ENCODE measurements around the gene DERA.
A peak's percentile ranks its signal among the peaks of the same experiment; 100 is the strongest.

Gene DERA

DNA sequence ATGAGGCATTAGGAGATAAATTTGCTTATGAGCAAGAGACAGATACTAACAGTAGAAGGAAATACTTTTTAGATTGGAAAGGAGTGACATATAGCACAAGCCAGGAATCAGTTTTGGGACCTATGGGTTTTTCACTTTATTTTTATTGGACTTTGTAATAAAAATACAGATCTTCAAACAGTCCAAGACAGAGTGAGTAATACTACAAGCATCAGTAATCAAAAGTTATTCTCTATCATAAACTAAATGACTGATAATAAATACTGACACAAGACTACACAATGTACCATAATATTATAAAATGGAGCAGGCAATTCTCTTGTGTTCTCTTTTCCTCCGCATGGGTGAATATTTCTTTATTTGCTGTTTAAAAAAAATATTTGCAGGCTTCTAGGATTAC is 85.8 kb downstream of the DERA start:
- H3K36me3 ChIP-seq (ENCODE audit: control insufficient read depth in 4 of 4, insufficient read depth in 4 of 4, low read length in 3 of 4): peaks cover 0 to 8% (median 2%) of the 10 kb centered on the region in 4 experiments
- H3K9me3 ChIP-seq (ENCODE audit: control extremely low read depth in 1 of 5, control insufficient read depth in 4 of 5, insufficient read depth in 2 of 5, low read depth in 1 of 5, low read length in 4 of 5): no peaks in the 10 kb centered on the region
- no peak overlapping the region for H3K4me3 ChIP-seq (ENCODE audit: control insufficient read depth in 1 of 7, extremely low read depth in 1 of 7, insufficient read depth in 4 of 7, low read depth in 2 of 7, low read length in 6 of 7)
- ChIA-PET CTCF (no interaction called here), POLR2A (no interaction called here)
- no peaks in the 10 kb centered on the region for H3K4me1 ChIP-seq (ENCODE audit: control extremely low read depth in 1 of 4, control insufficient read depth in 4 of 4, insufficient read depth in 4 of 4, low read length in 3 of 4)
- H3K27ac ChIP-seq (ENCODE audit: insufficient read depth in 1 of 2, low read depth in 1 of 2, low read length in 2 of 2, poor library complexity in 1 of 2, severe bottlenecking in 2 of 2): no peak overlapping the region
- no peak for DNase-seq
- H3K27me3 ChIP-seq (replicated peaks in 2 of 5; ENCODE audit: control insufficient read depth in 4 of 5, insufficient read depth in 5 of 5, low read length in 4 of 5): no peaks in the 10 kb centered on the region
- no CpG with 5 or more reads among the region's 1 CpG for WGBS (ENCODE audit: insufficient coverage)

DNA sequence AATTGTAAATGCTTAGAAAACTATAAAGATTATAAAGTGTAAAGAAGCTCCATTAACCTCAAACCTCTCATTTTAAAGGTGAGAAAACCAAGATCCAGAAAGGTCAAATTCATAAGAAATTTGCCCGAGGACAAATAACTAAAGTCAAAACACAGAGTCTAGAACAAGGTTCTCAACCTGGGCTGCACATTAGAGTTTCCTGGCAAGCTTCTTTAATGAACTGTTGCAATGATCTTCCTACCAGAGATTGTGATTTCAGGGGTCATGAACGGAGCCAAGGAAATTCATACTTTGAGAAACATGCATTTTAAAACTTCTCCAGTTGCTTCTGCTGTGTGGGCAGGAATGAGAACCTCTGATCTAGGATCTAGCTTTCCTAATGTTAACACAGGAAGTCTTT is 86.8 kb downstream of the DERA start:
- Histone ChIP-seq H3K36me3 (ENCODE audit: control insufficient read depth in 4 of 4, insufficient read depth in 4 of 4, low read length in 3 of 4) (peaks cover 0 to 4% (median under 1%) of the 10 kb centered on the region in 4 experiments), H3K27me3 (replicated peaks in 2 of 5; ENCODE audit: control insufficient read depth in 4 of 5, insufficient read depth in 5 of 5, low read length in 4 of 5) (no peaks in the 10 kb centered on the region), H3K27ac (ENCODE audit: insufficient read depth in 1 of 2, low read depth in 1 of 2, low read length in 2 of 2, poor library complexity in 1 of 2, severe bottlenecking in 2 of 2) (no peak overlapping the region), H3K4me1 (ENCODE audit: control extremely low read depth in 1 of 4, control insufficient read depth in 4 of 4, insufficient read depth in 4 of 4, low read length in 3 of 4) (no peaks in the 10 kb centered on the region), H3K9me3 (ENCODE audit: control extremely low read depth in 1 of 5, control insufficient read depth in 4 of 5, insufficient read depth in 2 of 5, low read depth in 1 of 5, low read length in 4 of 5) (no peaks in the 10 kb centered on the region), H3K4me3 (ENCODE audit: control insufficient read depth in 1 of 7, extremely low read depth in 1 of 7, insufficient read depth in 4 of 7, low read depth in 2 of 7, low read length in 6 of 7) (no peak overlapping the region)
- POLR2A ChIA-PET: no interaction called here
- DNase-seq: no peak
- WGBS (ENCODE audit: insufficient coverage): 95% methylated on average over 2 of the region's 2 CpGs
- CTCF ChIA-PET: no interaction called here

DNA sequence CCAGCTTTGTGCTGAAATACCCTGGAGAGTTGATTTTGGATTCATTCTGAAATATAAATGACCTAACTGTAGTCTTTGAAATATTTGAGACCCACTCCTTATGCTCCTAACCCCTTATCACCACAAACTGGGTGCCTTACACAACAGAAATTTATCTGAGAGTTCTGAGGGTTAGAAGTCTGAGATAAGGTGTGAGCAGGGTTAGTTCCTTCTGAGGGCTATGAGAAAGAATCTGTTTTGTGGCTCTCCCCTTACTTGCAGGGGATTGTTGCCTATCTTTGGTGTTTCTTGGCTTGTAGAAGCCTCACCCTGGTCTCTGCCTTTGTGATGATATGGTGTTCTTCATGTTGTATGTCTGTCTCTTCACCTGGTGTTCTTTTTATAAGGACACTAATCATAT is 91.7 kb downstream of the DERA start:
- ChIA-PET POLR2A (no interaction called here), CTCF (no interaction called here)
- Histone ChIP-seq H3K4me1 (ENCODE audit: control extremely low read depth in 1 of 4, control insufficient read depth in 4 of 4, insufficient read depth in 4 of 4, low read length in 3 of 4) (no peaks in the 10 kb centered on the region), H3K9me3 (ENCODE audit: control extremely low read depth in 1 of 5, control insufficient read depth in 4 of 5, insufficient read depth in 2 of 5, low read depth in 1 of 5, low read length in 4 of 5) (no peaks in the 10 kb centered on the region), H3K36me3 (ENCODE audit: control insufficient read depth in 4 of 4, insufficient read depth in 4 of 4, low read length in 3 of 4) (peaks cover 0 to 7% (median under 1%) of the 10 kb centered on the region in 4 experiments), H3K4me3 (ENCODE audit: control insufficient read depth in 1 of 7, extremely low read depth in 1 of 7, insufficient read depth in 4 of 7, low read depth in 2 of 7, low read length in 6 of 7) (no peak overlapping the region), H3K27me3 (replicated peaks in 2 of 5; ENCODE audit: control insufficient read depth in 4 of 5, insufficient read depth in 5 of 5, low read length in 4 of 5) (no peaks in the 10 kb centered on the region), H3K27ac (ENCODE audit: insufficient read depth in 1 of 2, low read depth in 1 of 2, low read length in 2 of 2, poor library complexity in 1 of 2, severe bottlenecking in 2 of 2) (no peak overlapping the region)
- DNase-seq: no peak

DNA sequence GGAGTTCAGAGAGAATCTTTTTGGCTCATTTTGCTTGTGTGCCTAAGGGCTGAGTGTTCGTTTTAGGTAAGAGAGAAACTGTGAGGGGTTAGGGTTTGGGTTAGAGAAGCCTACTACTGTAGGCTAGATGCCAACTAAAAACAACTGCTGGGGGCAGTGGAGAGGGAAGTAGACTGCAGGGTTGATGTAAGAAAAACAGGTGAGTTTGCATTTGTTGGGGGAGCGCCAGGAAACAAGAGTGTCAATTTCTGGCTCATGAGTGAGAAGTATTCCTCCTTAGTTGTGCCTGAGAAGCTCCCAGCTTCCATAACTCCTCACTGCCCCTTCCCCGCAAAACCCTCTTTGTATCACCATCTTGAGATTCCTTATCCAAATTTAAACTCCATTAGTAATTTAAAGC is 92.3 kb downstream of the DERA start:
- Histone ChIP-seq H3K27me3 (replicated peaks in 2 of 5; ENCODE audit: control insufficient read depth in 4 of 5, insufficient read depth in 5 of 5, low read length in 4 of 5) (no peaks in the 10 kb centered on the region), H3K36me3 (ENCODE audit: control insufficient read depth in 4 of 4, insufficient read depth in 4 of 4, low read length in 3 of 4) (peaks cover 0 to 7% (median 0%) of the 10 kb centered on the region in 4 experiments), H3K9me3 (ENCODE audit: control extremely low read depth in 1 of 5, control insufficient read depth in 4 of 5, insufficient read depth in 2 of 5, low read depth in 1 of 5, low read length in 4 of 5) (no peaks in the 10 kb centered on the region), H3K4me1 (ENCODE audit: control extremely low read depth in 1 of 4, control insufficient read depth in 4 of 4, insufficient read depth in 4 of 4, low read length in 3 of 4) (no peaks in the 10 kb centered on the region), H3K4me3 (ENCODE audit: control insufficient read depth in 1 of 7, extremely low read depth in 1 of 7, insufficient read depth in 4 of 7, low read depth in 2 of 7, low read length in 6 of 7) (no peak overlapping the region), H3K27ac (ENCODE audit: insufficient read depth in 1 of 2, low read depth in 1 of 2, low read length in 2 of 2, poor library complexity in 1 of 2, severe bottlenecking in 2 of 2) (no peak overlapping the region)
- ChIA-PET CTCF (no interaction called here), POLR2A (no interaction called here)
- WGBS (ENCODE audit: insufficient coverage): 95% methylated on average over 2 of the region's 3 CpGs
- DNase-seq: no peak

DNA sequence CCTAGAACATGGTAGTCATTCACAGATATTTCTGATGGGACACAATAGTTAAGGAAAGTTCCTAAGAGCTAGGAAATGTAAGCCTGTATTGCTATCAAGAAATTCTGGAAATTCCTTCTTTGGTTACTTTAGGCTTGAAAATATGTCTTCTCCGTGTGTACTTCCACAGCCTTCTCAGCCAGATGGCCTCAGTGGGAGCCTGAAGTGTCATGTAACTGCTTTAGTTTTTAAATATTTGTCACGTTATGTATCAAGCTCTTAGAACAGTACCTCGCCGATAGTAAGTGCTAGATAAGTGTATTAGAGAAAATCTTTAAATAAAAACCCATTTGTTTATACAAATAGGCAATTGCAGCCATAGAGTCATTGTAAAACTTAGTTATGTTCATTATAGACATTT is 95.6 kb downstream of the DERA start:
- Histone ChIP-seq H3K9me3 (ENCODE audit: control extremely low read depth in 1 of 5, control insufficient read depth in 4 of 5, insufficient read depth in 2 of 5, low read depth in 1 of 5, low read length in 4 of 5) (no peaks in the 10 kb centered on the region), H3K4me3 (ENCODE audit: control insufficient read depth in 1 of 7, extremely low read depth in 1 of 7, insufficient read depth in 4 of 7, low read depth in 2 of 7, low read length in 6 of 7) (no peak overlapping the region), H3K27ac (ENCODE audit: insufficient read depth in 1 of 2, low read depth in 1 of 2, low read length in 2 of 2, poor library complexity in 1 of 2, severe bottlenecking in 2 of 2) (no peak overlapping the region), H3K27me3 (replicated peaks in 2 of 5; ENCODE audit: control insufficient read depth in 4 of 5, insufficient read depth in 5 of 5, low read length in 4 of 5) (no peaks in the 10 kb centered on the region), H3K36me3 (ENCODE audit: control insufficient read depth in 4 of 4, insufficient read depth in 4 of 4, low read length in 3 of 4) (peaks cover 0 to 5% (median under 1%) of the 10 kb centered on the region in 4 experiments), H3K4me1 (ENCODE audit: control extremely low read depth in 1 of 4, control insufficient read depth in 4 of 4, insufficient read depth in 4 of 4, low read length in 3 of 4) (no peaks in the 10 kb centered on the region)
- no peak for DNase-seq
- 100% methylated on average over 1 of the region's 4 CpGs for WGBS (ENCODE audit: insufficient coverage)
- CTCF ChIA-PET: no interaction called here
- POLR2A ChIA-PET: no interaction called here

DNA sequence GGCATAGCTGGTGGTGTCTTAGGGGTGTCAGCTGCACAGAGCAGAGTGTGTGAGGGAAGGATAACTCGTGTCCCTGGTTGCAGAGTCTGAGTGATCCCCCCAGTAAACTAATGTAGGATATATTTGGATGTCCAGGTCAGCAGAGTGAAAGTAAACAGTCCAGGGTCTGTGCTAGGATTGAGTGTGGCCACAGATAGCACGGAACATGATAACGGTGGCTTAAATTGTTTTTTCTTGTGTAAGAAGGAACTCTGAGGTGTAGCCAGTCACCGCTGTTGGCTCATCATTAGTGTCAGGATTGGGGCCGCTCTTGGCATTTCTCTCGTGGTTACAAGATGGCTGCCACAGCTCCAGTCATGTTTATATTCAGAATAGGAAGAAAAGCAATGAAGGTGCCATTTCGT is 97.3 kb downstream of the DERA start:
- no peak for DNase-seq
- Histone ChIP-seq H3K27ac (ENCODE audit: insufficient read depth in 1 of 2, low read depth in 1 of 2, low read length in 2 of 2, poor library complexity in 1 of 2, severe bottlenecking in 2 of 2) (peak overlapping the region in 1 of 2 experiments; percentile 23), H3K36me3 (ENCODE audit: control insufficient read depth in 4 of 4, insufficient read depth in 4 of 4, low read length in 3 of 4) (peaks cover 0 to 11% (median 4%) of the 10 kb centered on the region in 4 experiments), H3K9me3 (ENCODE audit: control extremely low read depth in 1 of 5, control insufficient read depth in 4 of 5, insufficient read depth in 2 of 5, low read depth in 1 of 5, low read length in 4 of 5) (peaks cover 0 to 4% (median 0%) of the 10 kb centered on the region in 5 experiments), H3K27me3 (replicated peaks in 2 of 5; ENCODE audit: control insufficient read depth in 4 of 5, insufficient read depth in 5 of 5, low read length in 4 of 5) (no peaks in the 10 kb centered on the region), H3K4me3 (ENCODE audit: control insufficient read depth in 1 of 7, extremely low read depth in 1 of 7, insufficient read depth in 4 of 7, low read depth in 2 of 7, low read length in 6 of 7) (no peak overlapping the region), H3K4me1 (ENCODE audit: control extremely low read depth in 1 of 4, control insufficient read depth in 4 of 4, insufficient read depth in 4 of 4, low read length in 3 of 4) (peaks cover 0 to 2% (median 0%) of the 10 kb centered on the region in 4 experiments)
- over 99% methylated on average over 7 of the region's 7 CpGs for WGBS (ENCODE audit: insufficient coverage)
- POLR2A ChIA-PET: no interaction called here
- CTCF ChIA-PET: no interaction called here

DNA sequence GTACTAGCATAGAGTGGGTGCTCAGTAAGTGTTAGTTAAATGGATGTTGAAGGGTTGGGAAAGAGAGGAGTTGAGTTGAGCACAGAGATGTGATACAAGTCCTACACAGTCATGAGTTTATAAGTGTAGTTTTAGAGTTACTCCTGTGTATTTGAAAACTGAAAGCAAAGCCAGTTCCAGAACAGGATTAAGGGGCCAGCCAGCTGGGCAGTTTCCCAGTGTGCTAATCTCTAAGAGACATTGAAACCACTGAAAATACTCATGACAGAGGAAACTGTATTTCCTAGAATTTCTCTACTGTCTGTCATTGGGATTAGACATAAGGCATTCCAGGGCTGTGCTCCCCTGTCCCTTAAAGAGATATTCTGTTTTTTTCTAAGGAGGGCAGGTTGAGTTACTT is 101.0 kb downstream of the DERA start:
- peak overlapping the region in 1 of 2 experiments; percentile 71 for H3K27ac ChIP-seq (ENCODE audit: insufficient read depth in 1 of 2, low read depth in 1 of 2, low read length in 2 of 2, poor library complexity in 1 of 2, severe bottlenecking in 2 of 2)
- DNase-seq: peak in 2 of 3 donors; percentile 3 to 26
- peaks cover 0 to 26% (median 13%) of the 10 kb centered on the region in 5 experiments for H3K9me3 ChIP-seq (ENCODE audit: control extremely low read depth in 1 of 5, control insufficient read depth in 4 of 5, insufficient read depth in 2 of 5, low read depth in 1 of 5, low read length in 4 of 5)
- H3K36me3 ChIP-seq (ENCODE audit: control insufficient read depth in 4 of 4, insufficient read depth in 4 of 4, low read length in 3 of 4): peaks cover 6 to 26% (median 8%) of the 10 kb centered on the region in 4 experiments
- H3K4me1 ChIP-seq (ENCODE audit: control extremely low read depth in 1 of 4, control insufficient read depth in 4 of 4, insufficient read depth in 4 of 4, low read length in 3 of 4): peaks cover 0 to 2% (median 0%) of the 10 kb centered on the region in 4 experiments
- POLR2A ChIA-PET: no interaction called here
- H3K27me3 ChIP-seq (replicated peaks in 2 of 5; ENCODE audit: control insufficient read depth in 4 of 5, insufficient read depth in 5 of 5, low read length in 4 of 5): no peaks in the 10 kb centered on the region
- H3K4me3 ChIP-seq (ENCODE audit: control insufficient read depth in 1 of 7, extremely low read depth in 1 of 7, insufficient read depth in 4 of 7, low read depth in 2 of 7, low read length in 6 of 7): no peak overlapping the region
- CTCF ChIA-PET: no interaction called here

Measured in common myeloid progenitor, CD34-positive (primary cell).